ENCODE results near the gene DCST1.

GRCh38 chr1:155060736-155061135, 27.1 kb downstream of the DCST1 start:
- TF ChIP-seq EZH2phosphoT487 (IDR thresholded peaks at IDR 0.05; ENCODE audit: insufficient read depth, low read depth) = no peak
- no peak for TF ChIP-seq EZH2 (IDR thresholded peaks at IDR 0.05; ENCODE audit: insufficient read depth, poor library complexity, severe bottlenecking)

Measured in GM23248 (cell line).